ENCODE measurements around the gene SKP1. TPM values are rescaled to one million over a fixed set of nuclear protein-coding genes. Genes with fewer than 3 reads are reported as not detected.

The SKP1 gene
- total RNA-seq, 1 donor from 2014 or later: 358 TPM

DNA sequence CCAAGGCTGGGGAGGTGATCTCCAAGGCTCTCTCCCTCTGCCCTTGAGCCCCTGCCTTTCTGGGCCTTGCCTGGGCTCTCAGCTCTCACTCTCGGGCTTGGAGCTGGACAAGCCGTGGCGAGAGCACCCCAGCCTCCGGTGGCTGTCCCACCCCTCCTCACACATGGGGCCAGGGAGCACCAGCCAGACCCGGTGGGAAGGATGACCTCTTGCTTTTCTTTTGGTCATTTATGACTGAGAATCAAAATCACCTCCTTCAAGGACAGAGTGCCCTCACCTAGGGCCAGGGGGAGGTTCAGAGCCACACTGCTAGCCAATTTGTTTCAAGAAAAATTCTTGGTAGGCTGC lies 48.1 kb downstream of the SKP1 start:
- H3K27me3 Mint-ChIP-seq: no peaks in the 10 kb centered on the region
- TF ChIP-seq, protein P1, sequence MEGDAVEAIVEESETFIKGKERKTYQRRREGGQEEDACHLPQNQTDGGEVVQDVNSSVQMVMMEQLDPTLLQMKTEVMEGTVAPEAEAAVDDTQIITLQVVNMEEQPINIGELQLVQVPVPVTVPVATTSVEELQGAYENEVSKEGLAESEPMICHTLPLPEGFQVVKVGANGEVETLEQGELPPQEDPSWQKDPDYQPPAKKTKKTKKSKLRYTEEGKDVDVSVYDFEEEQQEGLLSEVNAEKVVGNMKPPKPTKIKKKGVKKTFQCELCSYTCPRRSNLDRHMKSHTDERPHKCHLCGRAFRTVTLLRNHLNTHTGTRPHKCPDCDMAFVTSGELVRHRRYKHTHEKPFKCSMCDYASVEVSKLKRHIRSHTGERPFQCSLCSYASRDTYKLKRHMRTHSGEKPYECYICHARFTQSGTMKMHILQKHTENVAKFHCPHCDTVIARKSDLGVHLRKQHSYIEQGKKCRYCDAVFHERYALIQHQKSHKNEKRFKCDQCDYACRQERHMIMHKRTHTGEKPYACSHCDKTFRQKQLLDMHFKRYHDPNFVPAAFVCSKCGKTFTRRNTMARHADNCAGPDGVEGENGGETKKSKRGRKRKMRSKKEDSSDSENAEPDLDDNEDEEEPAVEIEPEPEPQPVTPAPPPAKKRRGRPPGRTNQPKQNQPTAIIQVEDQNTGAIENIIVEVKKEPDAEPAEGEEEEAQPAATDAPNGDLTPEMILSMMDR (IDR thresholded peaks at IDR 0.05; ENCODE audit: unreplicated experiment): no peak
- no peak overlapping the region for H3K27ac Mint-ChIP-seq
- H3K4me1 Mint-ChIP-seq (ENCODE audit: low read depth): no peaks in the 10 kb centered on the region
- H3K36me3 Mint-ChIP-seq (ENCODE audit: insufficient read depth): no peaks in the 10 kb centered on the region
- no peaks in the 10 kb centered on the region for H3K9me3 Mint-ChIP-seq (ENCODE audit: low read depth)
- H3K4me3 Mint-ChIP-seq (ENCODE audit: low read depth): no peak overlapping the region
- DNase-seq (ENCODE audit: low spot score, unreplicated experiment): no peak

DNA sequence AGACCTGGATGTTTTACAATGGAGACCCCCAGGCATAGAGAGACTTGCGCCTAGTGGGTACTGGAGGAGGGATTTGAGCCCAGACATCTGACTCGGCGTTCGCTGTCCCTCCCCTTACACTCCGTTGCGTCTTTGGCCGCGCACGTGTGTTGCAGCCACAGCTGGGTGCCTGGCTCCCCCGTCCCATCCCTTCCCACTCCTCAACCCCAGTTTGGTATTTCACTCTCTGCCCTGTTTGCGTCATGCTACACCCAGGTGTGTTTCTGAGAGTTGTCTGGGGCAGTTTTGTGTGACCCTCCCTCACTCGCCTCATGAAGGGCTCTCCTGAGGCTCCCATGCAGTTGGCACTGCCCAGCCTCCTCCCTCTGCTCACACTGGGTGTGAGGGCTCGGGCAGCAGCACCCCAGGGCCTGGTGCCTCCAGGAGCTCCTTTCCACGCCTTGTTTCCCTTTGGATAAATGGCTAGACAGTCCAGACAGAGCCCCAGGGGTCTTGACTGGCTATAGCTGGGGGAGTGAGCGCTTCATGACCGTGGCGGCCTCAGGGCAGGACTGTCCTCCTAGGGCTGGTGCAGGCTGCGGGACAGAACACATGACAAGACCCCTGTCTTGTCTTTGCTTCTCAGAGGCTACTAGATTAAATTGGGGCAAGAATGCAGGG lies 48.6 kb downstream of the SKP1 start:
- Mint-ChIP-seq H3K9me3 (ENCODE audit: low read depth) (no peaks in the 10 kb centered on the region), H3K4me1 (ENCODE audit: low read depth) (no peaks in the 10 kb centered on the region), H3K27me3 (no peaks in the 10 kb centered on the region), H3K4me3 (ENCODE audit: low read depth) (no peak overlapping the region), H3K36me3 (ENCODE audit: insufficient read depth) (no peaks in the 10 kb centered on the region), H3K27ac (no peak overlapping the region)
- no peak for DNase-seq (ENCODE audit: low spot score, unreplicated experiment)
- TF ChIP-seq, protein P1 (IDR thresholded peaks at IDR 0.05; ENCODE audit: unreplicated experiment): no peak

DNA sequence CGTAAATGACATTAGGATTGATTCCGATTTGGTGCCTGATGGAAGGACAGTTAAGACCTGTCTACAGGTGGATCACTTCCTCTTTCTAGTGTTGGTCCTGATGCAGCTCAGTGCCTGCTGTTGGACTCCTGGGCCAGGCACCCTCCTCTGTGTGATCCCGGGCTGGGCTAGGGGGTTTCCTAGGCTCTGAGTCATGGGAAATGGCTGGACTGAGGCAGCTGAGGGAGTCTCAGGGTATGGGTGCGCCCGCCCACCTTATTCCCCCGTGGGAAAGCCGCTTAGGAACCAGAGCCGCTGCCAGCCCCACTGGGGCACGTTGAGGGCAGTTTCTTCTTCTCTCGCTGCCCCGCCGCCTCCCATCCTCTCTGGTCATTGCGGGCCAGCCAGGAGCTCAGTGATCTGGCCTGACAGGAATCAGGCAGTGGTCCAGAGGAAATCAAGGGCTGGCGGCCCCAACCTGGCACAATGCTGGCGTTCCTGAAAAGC lies 49.3 kb downstream of the SKP1 start:
- Mint-ChIP-seq H3K4me3 (ENCODE audit: low read depth) (no peak overlapping the region), H3K27ac (no peak overlapping the region), H3K36me3 (ENCODE audit: insufficient read depth) (no peaks in the 10 kb centered on the region), H3K9me3 (ENCODE audit: low read depth) (no peaks in the 10 kb centered on the region), H3K27me3 (no peaks in the 10 kb centered on the region), H3K4me1 (ENCODE audit: low read depth) (no peaks in the 10 kb centered on the region)
- no peak for DNase-seq (ENCODE audit: low spot score, unreplicated experiment)
- TF ChIP-seq, protein P1 (IDR thresholded peaks at IDR 0.05; ENCODE audit: unreplicated experiment): no peak

DNA sequence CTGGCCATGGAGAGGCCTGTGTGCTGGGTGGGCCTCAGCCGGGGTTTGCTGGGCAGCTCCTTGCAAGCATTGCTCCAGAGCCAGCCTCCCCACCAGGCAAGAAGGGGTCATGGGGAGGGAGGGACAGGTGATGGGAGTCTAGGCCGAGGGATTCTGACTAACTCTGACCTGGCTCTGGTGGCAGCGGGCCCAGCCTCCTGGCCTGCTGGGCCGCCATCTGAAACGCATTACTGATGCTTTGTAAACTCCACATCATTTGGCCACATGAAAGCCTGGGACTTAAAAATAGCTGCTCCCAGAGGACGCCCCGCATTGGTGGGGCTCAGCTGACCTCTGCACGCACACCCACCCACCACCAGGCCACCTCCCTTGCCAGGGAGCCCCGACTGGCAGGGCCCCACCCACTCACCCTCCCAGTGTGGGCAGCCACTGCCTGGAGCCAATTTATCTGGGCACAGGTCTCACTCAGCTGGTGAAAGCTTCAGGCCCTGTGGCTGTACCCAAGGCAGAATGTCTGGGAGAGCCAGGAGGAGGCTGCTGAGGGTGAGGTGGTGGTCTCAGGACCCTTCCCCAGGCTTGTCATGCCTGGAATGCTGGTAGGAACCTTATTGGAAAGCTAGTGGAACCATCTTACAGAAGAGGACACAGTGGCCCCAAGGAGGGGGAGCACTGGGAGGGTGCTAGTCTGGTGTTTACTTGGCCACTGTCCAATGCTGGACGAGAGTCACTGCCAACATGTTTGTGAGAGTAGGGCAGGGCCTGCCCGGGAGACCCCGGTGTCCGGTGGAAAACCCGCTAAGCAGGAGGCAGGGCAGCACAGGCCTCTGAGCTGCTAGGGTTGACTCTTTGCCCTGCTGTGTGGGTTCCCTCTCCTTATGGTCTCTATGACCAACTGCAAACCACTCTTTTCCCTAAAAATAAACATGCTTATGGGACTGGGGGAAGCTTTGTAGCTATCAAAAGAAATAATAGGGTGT lies 51.4 kb downstream of the SKP1 start:
- DNase-seq (ENCODE audit: low spot score, unreplicated experiment): no peak
- Mint-ChIP-seq H3K4me1 (ENCODE audit: low read depth) (no peaks in the 10 kb centered on the region), H3K27me3 (no peaks in the 10 kb centered on the region), H3K27ac (no peak overlapping the region), H3K9me3 (ENCODE audit: low read depth) (no peaks in the 10 kb centered on the region), H3K36me3 (ENCODE audit: insufficient read depth) (peaks cover 2% of the 10 kb centered on the region), H3K4me3 (ENCODE audit: low read depth) (no peak overlapping the region)
- TF ChIP-seq, protein P1 (IDR thresholded peaks at IDR 0.05; ENCODE audit: unreplicated experiment): no peak

DNA sequence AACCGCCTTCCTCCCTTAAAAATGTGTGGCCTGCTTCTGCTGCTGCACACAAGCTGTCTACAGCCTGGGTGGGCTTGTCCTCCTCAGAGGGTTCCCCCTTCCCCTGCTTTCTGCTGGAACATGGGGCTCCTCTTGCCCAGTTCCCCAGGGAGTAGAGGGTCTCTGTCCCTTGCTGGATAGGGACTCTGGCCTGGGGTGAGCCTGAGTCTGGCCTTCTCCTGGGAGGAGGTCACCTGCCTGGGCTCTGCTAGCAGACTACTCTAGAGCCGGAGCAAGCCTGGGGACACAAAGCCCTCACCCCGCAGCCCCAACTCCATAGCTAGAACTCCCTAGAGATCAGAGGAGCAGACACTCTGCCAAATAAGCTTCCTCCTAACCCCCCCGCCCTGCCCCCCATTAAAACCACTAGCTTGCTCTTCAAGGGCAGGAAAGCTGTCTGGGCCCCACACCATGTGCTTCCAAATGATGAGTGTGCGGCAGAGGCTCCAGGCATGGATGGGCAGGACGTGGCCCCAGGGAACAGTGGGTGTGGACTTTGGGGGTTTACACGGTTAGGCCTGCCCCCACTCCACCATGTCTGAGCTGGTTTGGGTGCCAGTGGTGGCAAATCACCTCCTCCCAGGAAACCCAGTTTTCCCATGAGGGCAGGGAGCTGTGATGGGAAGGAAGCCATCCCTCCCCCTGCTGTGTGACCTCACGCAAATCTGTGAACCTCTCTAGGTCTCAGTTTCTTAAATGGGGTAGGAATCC lies 52.3 kb downstream of the SKP1 start:
- TF ChIP-seq, protein P1 (IDR thresholded peaks at IDR 0.05; ENCODE audit: unreplicated experiment): no peak
- Mint-ChIP-seq H3K36me3 (ENCODE audit: insufficient read depth) (peaks cover 3% of the 10 kb centered on the region), H3K4me1 (ENCODE audit: low read depth) (no peaks in the 10 kb centered on the region), H3K9me3 (ENCODE audit: low read depth) (no peaks in the 10 kb centered on the region), H3K4me3 (ENCODE audit: low read depth) (no peak overlapping the region), H3K27ac (no peak overlapping the region), H3K27me3 (no peaks in the 10 kb centered on the region)
- no peak for DNase-seq (ENCODE audit: low spot score, unreplicated experiment)

Data from progenitor cell of endocrine pancreas (in vitro differentiated cells).